Neural crest cell (in vitro differentiated cells): Measurements from ENCODE around the gene LGR5. TPM values are rescaled to one million over a fixed set of nuclear protein-coding genes. Genes with fewer than 3 reads are reported as not detected.

Experiments
- DNase-seq: peaks from one replicate; pipeline ENCODE4 v3.0.0; 2021; ENCODE audit warnings: low read depth, mixed read lengths, low spot score
- H3K27ac Mint-ChIP-seq: one replicate; pipeline ENCODE4 v1.8.0; 2021; ENCODE audit warnings: mild to moderate bottlenecking, mixed read lengths; ENCODE audit not compliant: unreplicated experiment
- H3K27me3 Mint-ChIP-seq: 2 replicates; pipeline ENCODE4 v1.8.0; 2021; ENCODE audit warnings: low read depth, mild to moderate bottlenecking, mixed read lengths
- H3K36me3 Mint-ChIP-seq: 2 replicates; pipeline ENCODE4 v1.8.0; 2021; ENCODE audit warnings: low read depth, mild to moderate bottlenecking, mixed read lengths
- H3K4me1 Mint-ChIP-seq: 2 replicates; pipeline ENCODE4 v1.8.0; 2021; ENCODE audit warnings: mixed read lengths
- H3K4me3 Mint-ChIP-seq: one replicate; pipeline ENCODE4 v1.8.0; 2021; ENCODE audit warnings: mild to moderate bottlenecking, mixed read lengths
- H3K9me3 Mint-ChIP-seq: 2 replicates; pipeline ENCODE4 v1.8.0; 2021; ENCODE audit warnings: mixed read lengths
- CTCF ChIP-seq: fragments of 200-600 bp; sonication (generic); conservative IDR thresholded peaks from 2 replicates; pipeline ENCODE4 v1.5.0; 2021; ENCODE audit warnings: antibody characterized with exemption, mild to moderate bottlenecking
- total RNA-seq: library from RNA; stranded (reverse); gene quantifications from 2 replicates; pipeline ENCODE4 v1.2.1, GENCODE V29; 2021

LGR5 gene
- total RNA-seq, 1 donor from 2014 or later = 10.3 TPM

GRCh38 chr12:71492604-71493003, 53.0 kb downstream of the LGR5 start:
- Mint-ChIP-seq H3K4me1 (no peaks in the 10 kb centered on the region), H3K9me3 (peaks cover 12% of the 10 kb centered on the region), H3K27me3 (no peaks in the 10 kb centered on the region), H3K36me3 (peaks cover 9% of the 10 kb centered on the region), H3K27ac (no peak overlapping the region), H3K4me3 (no peak overlapping the region)
- no peak for DNase-seq
- no peak for TF ChIP-seq CTCF

GRCh38 chr12:71499834-71500233, 60.2 kb downstream of the LGR5 start:
- no peak overlapping the region for H3K4me3 Mint-ChIP-seq
- no peak for TF ChIP-seq CTCF
- H3K4me1 Mint-ChIP-seq = peaks cover 13% of the 10 kb centered on the region
- H3K27ac Mint-ChIP-seq = no peak overlapping the region
- DNase-seq = no peak
- H3K27me3 Mint-ChIP-seq = no peaks in the 10 kb centered on the region
- H3K36me3 Mint-ChIP-seq = no peaks in the 10 kb centered on the region
- peaks cover 7% of the 10 kb centered on the region for H3K9me3 Mint-ChIP-seq

- peaks cover 19% of the 10 kb centered on the region for H3K4me1 Mint-ChIP-seq
- no peak overlapping the region for H3K4me3 Mint-ChIP-seq
- no peak for TF ChIP-seq CTCF
- peaks cover 2% of the 10 kb centered on the region for H3K36me3 Mint-ChIP-seq
- H3K27ac Mint-ChIP-seq = peak overlapping the region; percentile 23
- H3K27me3 Mint-ChIP-seq = no peaks in the 10 kb centered on the region
- H3K9me3 Mint-ChIP-seq = peaks cover 4% of the 10 kb centered on the region
- no peak for DNase-seq
Measured at GRCh38 chr12:71503579-71504391, 64.2 kb downstream of the LGR5 start.

- Mint-ChIP-seq H3K27ac (peak overlapping the region; percentile 27), H3K27me3 (no peaks in the 10 kb centered on the region), H3K36me3 (peaks cover 2% of the 10 kb centered on the region), H3K4me1 (peaks cover 19% of the 10 kb centered on the region), H3K4me3 (no peak overlapping the region), H3K9me3 (no peaks in the 10 kb centered on the region)
- no peak for TF ChIP-seq CTCF
- no peak for DNase-seq
Measured at GRCh38 chr12:71504476-71504875, 64.9 kb downstream of the LGR5 start.

- H3K27ac Mint-ChIP-seq = no peak overlapping the region
- no peaks in the 10 kb centered on the region for H3K9me3 Mint-ChIP-seq
Measured at GRCh38 chr12:71509705-71510104, 70.1 kb downstream of the LGR5 start.

More at GRCh38 chr12:71509705-71510104, 70.1 kb downstream of the LGR5 start:
- Mint-ChIP-seq H3K4me1 (peaks cover 6% of the 10 kb centered on the region), H3K4me3 (no peak overlapping the region), H3K36me3 (peaks cover 7% of the 10 kb centered on the region), H3K27me3 (no peaks in the 10 kb centered on the region)
- TF ChIP-seq CTCF = no peak
- DNase-seq = no peak
